Hepatocyte (in vitro differentiated cells): ENCODE measurements around the gene POU2F1. TPM values are rescaled to one million over a fixed set of nuclear protein-coding genes. Genes with fewer than 3 reads are reported as not detected.
A peak's percentile ranks its signal among the peaks of the same experiment; 100 is the strongest.

Experiments
- DNase-seq: peaks from one replicate; pipeline ENCODE4 v3.0.0-alpha.2; 2016; ENCODE audit warnings: low spot score
- H2AFZ ChIP-seq: fragments of 200-600 bp; sonication (generic); 2 replicates; pipeline ENCODE4 v1.6.0; 2016; ENCODE audit warnings: antibody characterized with exemption, mild to moderate bottlenecking
- H3K27ac ChIP-seq: fragments of 200-600 bp; sonication (generic); 2 replicates; pipeline ENCODE4 v1.5.1; 2016; ENCODE audit warnings: mild to moderate bottlenecking
- H3K27me3 ChIP-seq: fragments of 200-600 bp; sonication (generic); 2 replicates; pipeline ENCODE4 v1.6.1; 2016
- H3K36me3 ChIP-seq: fragments of 200-600 bp; sonication (generic); replicated peaks from 2 replicates; pipeline ENCODE4 v1.5.1; 2016; ENCODE audit warnings: low read depth; ENCODE audit not compliant: insufficient read depth
- H3K4me1 ChIP-seq: fragments of 200-600 bp; sonication (generic); 2 replicates; pipeline ENCODE4 v1.5.1; 2016; ENCODE audit warnings: mild to moderate bottlenecking, moderate library complexity; ENCODE audit not compliant: insufficient read depth
- H3K4me2 ChIP-seq: fragments of 200-600 bp; sonication (generic); 2 replicates; pipeline ENCODE4 v1.6.0; 2016
- H3K4me3 ChIP-seq: fragments of 200-600 bp; sonication (generic); 2 replicates; pipeline ENCODE4 v1.5.1; 2016; ENCODE audit warnings: mild to moderate bottlenecking
- H3K79me2 ChIP-seq: fragments of 200-600 bp; sonication (generic); 2 replicates; pipeline ENCODE4 v1.6.0; 2017; ENCODE audit warnings: mild to moderate bottlenecking
- H3K9me2 ChIP-seq: fragments of 200-600 bp; sonication (generic); replicated peaks from 2 replicates; pipeline ENCODE4 v1.6.0; 2017; ENCODE audit warnings: mild to moderate bottlenecking; ENCODE audit not compliant: insufficient read depth
- H3K9me3 ChIP-seq: fragments of 200-600 bp; sonication (generic); 2 replicates; pipeline ENCODE4 v1.5.1; 2016; ENCODE audit warnings: low read depth, mild to moderate bottlenecking
- H4K20me1 ChIP-seq: fragments of 200-600 bp; sonication (generic); 2 replicates; pipeline ENCODE4 v1.6.0; 2016; ENCODE audit warnings: mild to moderate bottlenecking; ENCODE audit not compliant: insufficient read depth, poor library complexity, severe bottlenecking
- EZH2 ChIP-seq: fragments of 200-600 bp; sonication (generic); IDR thresholded peaks from 2 replicates; pipeline ENCODE4 v1.6.1; 2016; ENCODE audit warnings: antibody characterized with exemption, mild to moderate bottlenecking, borderline replicate concordance
- EZH2phosphoT487 ChIP-seq: fragments of 200-600 bp; sonication (generic); IDR thresholded peaks from one replicate; pipeline ENCODE4 v1.6.1; 2018; ENCODE audit warnings: antibody characterized with exemption, mild to moderate bottlenecking, low read depth, moderate library complexity; ENCODE audit not compliant: unreplicated experiment, severe bottlenecking
- WGBS: methylation state at CpG from one replicate; pipeline ENCODE4 v1.1.6; 2016; ENCODE audit warnings: low lambda C conversion rate; ENCODE audit errors: missing lambda C conversion rate; 5-methylcytosine and 5-hydroxymethylcytosine counted together
- polyA plus RNA-seq: library from polyadenylated mRNA; unstranded; fragments of >200 nt; fragmentation: Nextera tagmentation; extraction: Ambion mirVana; gene quantifications from 2 replicates; pipeline ENCODE4 v1.2.1, GENCODE V29; 2016
- total RNA-seq: library from RNA; depleted of rRNA; stranded (reverse); fragments of >200 nt; gene quantifications from 2 replicates; pipeline ENCODE4 v1.2.3, GENCODE V29; 2014
- TF ChIP-seq, protein P1 (sequence below): fragments of 200-600 bp; sonication (generic); IDR thresholded peaks from 2 replicates; pipeline ENCODE4 v1.5.1; 2016; ENCODE audit warnings: antibody characterized with exemption, mild to moderate bottlenecking; ENCODE audit not compliant: poor library complexity

The POU2F1 gene
- total and polyA plus RNA-seq, 2 experiments from 2014 or later, result 11.9 to 14.5 TPM

DNA sequence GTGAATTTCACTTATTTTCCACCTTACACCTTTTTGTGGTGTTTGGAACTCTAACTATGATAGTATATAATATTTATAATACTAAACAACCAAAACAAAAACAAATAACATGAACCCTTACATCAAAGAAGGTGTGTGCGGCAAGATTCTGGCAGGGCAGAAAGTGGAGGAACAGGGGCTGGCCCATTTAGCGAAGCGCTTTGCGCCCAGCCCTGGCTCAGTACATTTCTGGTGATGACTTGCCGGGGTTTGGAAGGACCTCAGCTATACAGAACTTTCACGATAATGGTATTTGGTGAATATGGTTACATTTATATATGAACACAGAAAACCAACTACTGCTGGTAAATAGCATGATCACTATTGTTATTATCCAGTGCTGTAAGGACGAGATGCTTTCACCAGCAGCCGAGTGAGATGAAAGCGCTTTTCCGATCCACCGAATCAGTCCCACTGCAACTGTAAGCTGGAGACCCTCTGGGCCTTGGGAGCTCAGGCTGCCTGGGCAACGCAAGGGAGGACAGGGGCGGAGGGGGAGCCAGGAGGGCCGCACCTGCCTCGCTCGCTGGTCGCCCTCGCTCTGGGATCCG, 233.7 kb downstream of the POU2F1 start:
- Histone ChIP-seq H3K27ac (peak overlapping the region; percentile 46), H3K4me3 (peak overlapping the region; percentile 86), H4K20me1 (no peaks in the 10 kb centered on the region), H3K27me3 (no peaks in the 10 kb centered on the region), H3K4me2 (peak overlapping the region; percentile 100), H3K4me1 (no peaks in the 10 kb centered on the region), H3K9me2 (no peaks in the 10 kb centered on the region), H3K36me3 (no peaks in the 10 kb centered on the region), H3K9me3 (no peaks in the 10 kb centered on the region), H3K79me2 (no peaks in the 10 kb centered on the region), H2AFZ (peak overlapping the region; percentile 98)
- DNase-seq, result no peak
- TF ChIP-seq, protein P1, sequence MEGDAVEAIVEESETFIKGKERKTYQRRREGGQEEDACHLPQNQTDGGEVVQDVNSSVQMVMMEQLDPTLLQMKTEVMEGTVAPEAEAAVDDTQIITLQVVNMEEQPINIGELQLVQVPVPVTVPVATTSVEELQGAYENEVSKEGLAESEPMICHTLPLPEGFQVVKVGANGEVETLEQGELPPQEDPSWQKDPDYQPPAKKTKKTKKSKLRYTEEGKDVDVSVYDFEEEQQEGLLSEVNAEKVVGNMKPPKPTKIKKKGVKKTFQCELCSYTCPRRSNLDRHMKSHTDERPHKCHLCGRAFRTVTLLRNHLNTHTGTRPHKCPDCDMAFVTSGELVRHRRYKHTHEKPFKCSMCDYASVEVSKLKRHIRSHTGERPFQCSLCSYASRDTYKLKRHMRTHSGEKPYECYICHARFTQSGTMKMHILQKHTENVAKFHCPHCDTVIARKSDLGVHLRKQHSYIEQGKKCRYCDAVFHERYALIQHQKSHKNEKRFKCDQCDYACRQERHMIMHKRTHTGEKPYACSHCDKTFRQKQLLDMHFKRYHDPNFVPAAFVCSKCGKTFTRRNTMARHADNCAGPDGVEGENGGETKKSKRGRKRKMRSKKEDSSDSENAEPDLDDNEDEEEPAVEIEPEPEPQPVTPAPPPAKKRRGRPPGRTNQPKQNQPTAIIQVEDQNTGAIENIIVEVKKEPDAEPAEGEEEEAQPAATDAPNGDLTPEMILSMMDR, result no peak
- no peak for TF ChIP-seq EZH2
- no peak for TF ChIP-seq EZH2phosphoT487
- 34% methylated on average over 18 of the region's 19 CpGs for WGBS

DNA sequence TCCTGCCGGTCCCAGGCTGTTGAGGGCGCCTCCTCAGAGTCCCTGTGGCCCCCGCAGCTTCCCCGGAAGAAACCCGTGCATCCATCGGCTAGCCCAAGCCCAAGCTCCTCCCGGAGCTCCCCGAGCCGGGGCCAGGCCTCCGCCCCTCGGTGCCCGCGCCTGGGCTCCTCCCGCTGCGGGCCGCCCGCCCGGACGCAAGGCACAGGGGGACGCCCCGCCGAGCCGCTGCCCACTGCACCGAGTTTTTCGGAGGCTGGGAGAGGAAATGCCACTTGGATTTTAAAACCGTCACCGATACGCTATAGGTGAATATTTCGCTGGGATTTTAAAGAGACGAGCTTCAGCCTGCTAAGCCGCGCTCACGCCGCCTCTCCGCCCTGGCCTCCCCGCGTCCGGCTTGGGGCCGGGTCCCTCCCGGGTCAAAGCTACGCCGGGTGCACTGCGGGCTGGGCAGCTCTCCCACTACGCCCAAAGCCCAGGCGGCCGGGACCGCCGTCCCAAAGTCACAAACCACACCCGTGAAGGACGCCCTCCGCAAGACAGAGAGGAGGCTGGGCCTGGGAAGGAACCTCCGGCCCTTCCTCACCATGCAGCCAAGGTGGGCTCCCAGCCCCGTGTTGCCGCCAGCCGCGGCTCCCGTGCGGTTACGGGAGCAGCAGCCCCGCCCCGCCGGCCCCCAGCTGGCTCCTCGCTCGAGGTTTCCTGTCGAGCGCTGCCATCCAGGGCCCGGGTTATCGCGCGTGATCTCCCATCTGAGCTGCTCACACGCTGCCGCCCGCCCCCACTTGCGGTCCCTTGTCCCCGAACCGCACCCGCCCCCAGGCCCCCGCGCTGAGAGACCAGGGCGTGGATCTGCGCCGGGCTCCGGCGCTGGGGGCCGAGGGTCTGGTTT, 234.5 kb downstream of the POU2F1 start:
- under 1% methylated on average over 62 of the region's 85 CpGs for WGBS

DNA sequence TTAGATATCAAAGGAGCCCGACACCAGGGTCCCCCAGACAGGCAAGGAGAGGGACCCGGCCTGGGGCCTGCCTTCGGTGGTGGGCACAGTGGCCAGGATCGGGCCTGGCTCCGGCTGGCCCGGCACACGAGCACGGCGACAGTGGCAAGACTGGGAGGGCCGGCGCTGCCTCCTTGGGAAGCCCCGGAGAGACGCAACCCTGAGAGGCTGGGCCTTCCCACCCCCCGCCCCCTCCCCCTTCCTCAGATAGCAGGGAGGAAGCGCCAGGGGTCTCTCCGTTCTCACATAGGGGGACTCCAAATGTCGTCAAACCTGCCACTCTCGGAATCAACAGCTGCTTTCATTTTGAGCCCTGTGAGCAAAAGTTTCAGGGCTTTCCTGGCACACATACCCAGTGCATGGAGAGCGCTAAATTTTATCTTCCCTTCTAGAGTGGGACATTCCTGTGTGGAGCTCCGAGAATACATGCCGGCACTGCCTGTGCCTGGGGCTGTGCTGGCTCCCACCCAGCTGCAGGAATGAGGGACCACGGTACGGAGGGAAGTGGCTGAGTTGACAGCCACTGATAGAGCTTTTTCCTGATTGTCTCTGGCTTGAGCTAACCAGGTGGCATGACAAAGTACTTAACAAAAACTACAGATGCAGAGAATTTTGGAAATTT, 235.2 kb downstream of the POU2F1 start:
- Histone ChIP-seq H3K79me2 (no peaks in the 10 kb centered on the region), H3K9me3 (no peaks in the 10 kb centered on the region), H3K4me2 (peak overlapping the region; percentile 100), H4K20me1 (no peaks in the 10 kb centered on the region), H3K27ac (peak overlapping the region; percentile 46), H2AFZ (peak overlapping the region; percentile 98), H3K4me3 (peak overlapping the region; percentile 86), H3K9me2 (no peaks in the 10 kb centered on the region), H3K36me3 (no peaks in the 10 kb centered on the region), H3K4me1 (no peaks in the 10 kb centered on the region), H3K27me3 (no peaks in the 10 kb centered on the region)
- no peak for TF ChIP-seq EZH2phosphoT487
- no peak for TF ChIP-seq EZH2
- TF ChIP-seq, protein P1, result no peak
- 14% methylated on average over 16 of the region's 23 CpGs for WGBS
- peak; percentile 40 for DNase-seq

More for the DNA sequence above, 234.5 kb downstream of the POU2F1 start:
- TF ChIP-seq, protein P1, result no peak
- no peak for TF ChIP-seq EZH2phosphoT487
- TF ChIP-seq EZH2, result no peak
- H3K4me2 ChIP-seq, result peak overlapping the region; percentile 100
- H3K36me3 ChIP-seq, result no peaks in the 10 kb centered on the region
- peak overlapping the region; percentile 46 for H3K27ac ChIP-seq
- no peaks in the 10 kb centered on the region for H3K27me3 ChIP-seq
- peak overlapping the region; percentile 86 for H3K4me3 ChIP-seq
- no peaks in the 10 kb centered on the region for H3K79me2 ChIP-seq
- DNase-seq, result peak; percentile 78
- no peaks in the 10 kb centered on the region for H4K20me1 ChIP-seq
- no peaks in the 10 kb centered on the region for H3K9me2 ChIP-seq
- H2AFZ ChIP-seq, result peak overlapping the region; percentile 98
- H3K9me3 ChIP-seq, result no peaks in the 10 kb centered on the region
- H3K4me1 ChIP-seq, result no peaks in the 10 kb centered on the region
